ENCODE results near the gene SLC16A13.

SLC16A13 gene

GRCh38 chr17:7027335-7027734 is 8.5 kb upstream of the SLC16A13 start:
- no peak overlapping the region for H3K27ac ChIP-seq

GRCh38 chr17:7029096-7029495 is 6.7 kb upstream of the SLC16A13 start:
- H3K27me3 ChIP-seq (ENCODE audit: control insufficient read depth, insufficient read depth, low read length) = no peaks in the 10 kb centered on the region
- H3K4me2 ChIP-seq (ENCODE audit: low read length) = no peak overlapping the region
- no peaks in the 10 kb centered on the region for H3K4me1 ChIP-seq
- no peaks in the 10 kb centered on the region for H3K9me3 ChIP-seq (ENCODE audit: control insufficient read depth, low read length)
- no peak for TF ChIP-seq CTCF (IDR thresholded peaks at IDR 0.05)
- no peak overlapping the region for H3K9ac ChIP-seq
- no peaks in the 10 kb centered on the region for H3K36me3 ChIP-seq (ENCODE audit: control insufficient read depth, insufficient read depth, low read length)
- H3K27ac ChIP-seq = peak overlapping the region; percentile 26
- H3K4me3 ChIP-seq (ENCODE audit: low read depth, low read length) = no peak overlapping the region
- H2AFZ ChIP-seq = no peak overlapping the region
- H3K79me2 ChIP-seq = no peaks in the 10 kb centered on the region

More at GRCh38 chr17:7027335-7027734, 8.5 kb upstream of the SLC16A13 start:
- H3K4me1 ChIP-seq = no peaks in the 10 kb centered on the region
- H3K79me2 ChIP-seq = no peaks in the 10 kb centered on the region
- H2AFZ ChIP-seq = no peak overlapping the region
- no peaks in the 10 kb centered on the region for H3K36me3 ChIP-seq (ENCODE audit: control insufficient read depth, insufficient read depth, low read length)
- no peaks in the 10 kb centered on the region for H3K9me3 ChIP-seq (ENCODE audit: control insufficient read depth, low read length)
- no peak for TF ChIP-seq CTCF (IDR thresholded peaks at IDR 0.05)
- no peaks in the 10 kb centered on the region for H3K27me3 ChIP-seq (ENCODE audit: control insufficient read depth, insufficient read depth, low read length)
- no peak overlapping the region for H3K4me3 ChIP-seq (ENCODE audit: low read depth, low read length)
- H3K9ac ChIP-seq = no peak overlapping the region
- H3K4me2 ChIP-seq (ENCODE audit: low read length) = no peak overlapping the region

- Histone ChIP-seq H3K27ac (peak overlapping the region; percentile 26), H3K27me3 (ENCODE audit: control insufficient read depth, insufficient read depth, low read length) (no peaks in the 10 kb centered on the region), H3K4me2 (ENCODE audit: low read length) (no peak overlapping the region), H3K4me1 (no peaks in the 10 kb centered on the region), H3K9ac (no peak overlapping the region), H3K36me3 (ENCODE audit: control insufficient read depth, insufficient read depth, low read length) (no peaks in the 10 kb centered on the region), H3K9me3 (ENCODE audit: control insufficient read depth, low read length) (no peaks in the 10 kb centered on the region), H3K4me3 (ENCODE audit: low read depth, low read length) (no peak overlapping the region), H3K79me2 (no peaks in the 10 kb centered on the region), H2AFZ (no peak overlapping the region)
- no peak for TF ChIP-seq CTCF (IDR thresholded peaks at IDR 0.05)
These were observed 6.2 kb upstream of the SLC16A13 start for GRCh38 chr17:7029659-7030058.

DNA sequence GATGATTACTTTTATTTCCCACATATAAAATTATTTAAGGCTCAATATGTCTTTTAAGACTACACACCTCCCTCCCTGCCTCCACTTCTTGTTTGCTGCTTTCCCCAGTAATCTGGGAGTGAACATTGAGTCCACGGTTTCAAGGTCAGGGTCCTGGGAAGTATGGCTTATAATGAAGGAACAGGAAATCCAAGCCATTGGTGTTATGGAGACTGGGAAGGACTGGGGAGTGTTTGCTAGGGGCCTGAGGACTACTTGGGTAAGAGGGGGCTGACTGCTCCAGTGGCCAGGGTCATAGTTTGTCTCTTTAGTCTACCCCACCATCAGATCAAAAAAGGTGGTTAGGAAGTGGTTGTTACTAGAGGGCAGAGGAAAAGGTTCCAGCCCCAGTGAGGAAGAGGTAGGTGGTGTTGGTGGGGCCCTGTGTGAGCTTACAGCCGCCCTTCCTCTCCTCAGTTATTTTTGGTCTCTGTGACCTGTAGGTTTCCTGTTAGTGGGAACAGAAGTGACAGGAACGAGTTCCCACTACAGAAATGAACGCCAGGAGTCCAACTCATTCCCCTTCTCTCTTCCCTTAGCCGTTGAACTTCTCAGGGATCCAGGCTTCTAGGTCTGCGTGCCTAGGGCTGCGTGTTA is 742 bp upstream of the SLC16A13 start:
- H3K4me1 ChIP-seq = peaks cover 10% of the 10 kb centered on the region
- no peak overlapping the region for H3K9ac ChIP-seq
- no peaks in the 10 kb centered on the region for H3K27me3 ChIP-seq (ENCODE audit: control insufficient read depth, insufficient read depth, low read length)

More for the DNA sequence above, 742 bp upstream of the SLC16A13 start:
- H3K4me3 ChIP-seq (ENCODE audit: low read depth, low read length) = peak overlapping the region; percentile 86
- peak overlapping the region; percentile 84 for H2AFZ ChIP-seq
- no peaks in the 10 kb centered on the region for H3K36me3 ChIP-seq (ENCODE audit: control insufficient read depth, insufficient read depth, low read length)
- H3K9me3 ChIP-seq (ENCODE audit: control insufficient read depth, low read length) = no peaks in the 10 kb centered on the region
- H3K27ac ChIP-seq = peak overlapping the region; percentile 88
- no peaks in the 10 kb centered on the region for H3K79me2 ChIP-seq
- TF ChIP-seq CTCF (IDR thresholded peaks at IDR 0.05) = no peak
- peak overlapping the region; percentile 98 for H3K4me2 ChIP-seq (ENCODE audit: low read length)

Measured in parathyroid adenoma (tissue), 2 donors.